Gastroesophageal sphincter (tissue), 4 donors: ENCODE measurements around the gene CFAP99. TPM values are rescaled to one million over a fixed set of nuclear protein-coding genes. Genes with fewer than 3 reads are reported as not detected.

Experiments used
- ATAC-seq: fragments of 150-250 bp; one replicate; pipeline ENCODE4 v1.9.1; 2016; ENCODE audit warnings: mild to moderate bottlenecking, moderate library complexity
- H3K27ac ChIP-seq, 4 donors: fragments of 200-600 bp; sonication (generic) in 3 of 4; 1 replicate in 3 of 4; 2 replicates in 1 of 4; pipeline ENCODE4 v1.5.1; 2016 to 2019
- H3K27me3 ChIP-seq: fragments of 200-600 bp; sonication (generic); one replicate; pipeline ENCODE4 v1.5.1; 2019
- H3K36me3 ChIP-seq, 2 donors: fragments of 200-600 bp; sonication (generic); one replicate each; pipeline ENCODE4 v1.5.1; 2019; ENCODE audit warnings: control low read depth in 1 of 2
- H3K4me1 ChIP-seq, 3 donors: fragments of 200-600 bp; sonication (generic); 1 replicate in 2 of 3; 2 replicates in 1 of 3; pipeline ENCODE4 v1.5.1; 2016 to 2019; ENCODE audit warnings: control low read depth in 2 of 3
- H3K4me3 ChIP-seq, 2 donors: fragments of 200-600 bp; sonication (generic); one replicate each; pipeline ENCODE4 v1.5.1; 2019; ENCODE audit warnings: mild to moderate bottlenecking in 1 of 2, moderate library complexity in 1 of 2
- H3K9me3 ChIP-seq, 3 donors: fragments of 200-600 bp; sonication (generic); one replicate each; pipeline ENCODE4 v1.5.1; 2017 to 2019; ENCODE audit warnings: control low read depth in 2 of 3
- CTCF ChIP-seq, 4 experiments: fragments of 200-600 bp in 2 of 4; fragments of 450-650 bp in 2 of 4; sonication (generic) in 1 of 4; IDR thresholded peaks; one replicate each; pipeline ENCODE4 v1.5.1; 2017 to 2019; ENCODE audit warnings: antibody characterized with exemption in 4 of 4, mild to moderate bottlenecking in 2 of 4, moderate library complexity in 2 of 4
- EP300 ChIP-seq: sonication (generic); formaldehyde crosslinking; IDR thresholded peaks from one replicate; pipeline ENCODE4 v1.6.1; 2017; ENCODE audit warnings: antibody characterized with exemption, mild to moderate bottlenecking
- POLR2A ChIP-seq, 2 donors: fragments of 450-650 bp; IDR thresholded peaks; one replicate each; pipeline ENCODE4 v1.6.1; 2017; ENCODE audit warnings: antibody characterized with exemption in 2 of 2, mild to moderate bottlenecking in 2 of 2, moderate library complexity in 1 of 2
- POLR2AphosphoS5 ChIP-seq: sonication (generic); formaldehyde crosslinking; IDR thresholded peaks from one replicate; pipeline ENCODE4 v1.6.1; 2017; ENCODE audit warnings: antibody characterized with exemption
- WGBS, 2 donors: methylation state at CpG; one replicate each; pipeline ENCODE4 v1.1.5; 2018; ENCODE audit warnings: low coverage in 1 of 2; 5-methylcytosine and 5-hydroxymethylcytosine counted together
- total RNA-seq, 4 donors: library from RNA; depleted of rRNA; stranded (reverse); fragments of >200 nt; gene quantifications; one replicate each; pipeline ENCODE4 v1.1.0, GENCODE V29; 2016

Gene CFAP99
- total RNA-seq, 4 donors from 2014 or later = not detected

DNA sequence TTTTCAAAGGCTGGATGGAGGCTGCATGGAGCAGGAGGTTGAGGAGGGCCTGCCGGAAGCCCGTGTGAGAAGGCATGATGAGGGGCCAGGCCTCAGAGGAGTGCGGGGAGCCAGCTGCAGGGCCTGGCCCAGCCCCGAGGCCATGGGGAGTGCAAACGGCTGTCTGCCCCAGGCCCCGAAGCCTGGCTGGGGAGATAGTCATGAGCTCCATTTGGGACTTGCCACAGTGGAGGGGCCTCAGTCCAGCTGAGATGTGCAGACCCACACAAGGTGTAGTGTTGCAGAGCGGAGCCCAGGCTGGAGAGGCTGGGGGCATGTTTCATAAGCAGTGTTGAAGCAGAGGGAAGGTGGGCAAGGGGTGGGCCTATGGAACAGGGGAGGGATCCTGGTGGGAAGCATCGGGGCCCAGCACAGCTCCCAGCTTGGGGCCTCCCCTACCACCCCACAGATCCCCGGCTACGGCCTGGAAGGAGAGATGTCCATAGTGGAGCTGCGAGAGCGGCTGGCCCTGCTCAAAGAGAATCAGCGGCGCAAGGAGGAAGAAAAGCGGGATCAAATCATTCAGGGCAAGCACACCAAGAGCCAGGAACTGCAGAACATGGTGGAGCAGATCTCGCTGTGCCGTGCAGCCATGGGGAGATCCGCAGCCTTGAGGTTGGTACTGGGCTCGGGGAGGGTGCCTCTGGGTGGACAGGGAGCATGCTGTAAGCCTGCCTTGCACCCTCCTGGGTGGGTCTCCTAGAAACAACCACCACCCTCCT lies 41.0 kb downstream of the CFAP99 start:
- Histone ChIP-seq H3K36me3 (no peaks in the 10 kb centered on the region), H3K27me3 (peaks cover 17% of the 10 kb centered on the region), H3K4me3 (no peak overlapping the region), H3K27ac (no peak overlapping the region), H3K4me1 (peaks cover 0 to 20% (median 11%) of the 10 kb centered on the region in 3 donors), H3K9me3 (no peaks in the 10 kb centered on the region)
- no peak for ATAC-seq
- no peak for TF ChIP-seq CTCF (IDR thresholded peaks at IDR 0.05)
- no peak for TF ChIP-seq POLR2A (IDR thresholded peaks at IDR 0.05)
- TF ChIP-seq EP300 = no peak
- no peak for TF ChIP-seq POLR2AphosphoS5
- 81 to 94% methylated on average over 9 to 12 of the region's 19 CpGs for WGBS, 2 donors

- 83 to 100% methylated on average over 2 of the region's 15 CpGs for WGBS, 2 donors
- ATAC-seq = no peak
- TF ChIP-seq POLR2AphosphoS5 (no peak), CTCF (IDR thresholded peaks at IDR 0.05) (no peak), EP300 (no peak), POLR2A (IDR thresholded peaks at IDR 0.05) (no peak)
- Histone ChIP-seq H3K4me3 (no peak overlapping the region), H3K9me3 (no peaks in the 10 kb centered on the region), H3K36me3 (no peaks in the 10 kb centered on the region), H3K27me3 (peaks cover 14% of the 10 kb centered on the region), H3K27ac (no peak overlapping the region), H3K4me1 (peaks cover 0 to 20% (median 11%) of the 10 kb centered on the region in 3 donors)
Measured at GRCh38 chr4:2461246-2461960, 42.6 kb downstream of the CFAP99 start.

- Histone ChIP-seq H3K4me3 (peak overlapping the region; percentile 44 to 69), H3K4me1 (peaks cover 0 to 27% (median 11%) of the 10 kb centered on the region in 3 donors), H3K9me3 (no peaks in the 10 kb centered on the region), H3K36me3 (no peaks in the 10 kb centered on the region), H3K27me3 (peaks cover 8% of the 10 kb centered on the region), H3K27ac (peak overlapping the region in 3 of 4 donors; percentile 77 to 83 (median 82))
- TF ChIP-seq CTCF (IDR thresholded peaks at IDR 0.05) = peak in 3 of 4 experiments; percentile 54 to 82 (median 57)
- TF ChIP-seq POLR2A (IDR thresholded peaks at IDR 0.05) = no peak
- peak; percentile 95 for ATAC-seq
- 17 to 71% methylated on average over 6 to 14 of the region's 99 CpGs for WGBS, 2 donors
Measured at GRCh38 chr4:2462218-2462991, 43.6 kb downstream of the CFAP99 start.

DNA sequence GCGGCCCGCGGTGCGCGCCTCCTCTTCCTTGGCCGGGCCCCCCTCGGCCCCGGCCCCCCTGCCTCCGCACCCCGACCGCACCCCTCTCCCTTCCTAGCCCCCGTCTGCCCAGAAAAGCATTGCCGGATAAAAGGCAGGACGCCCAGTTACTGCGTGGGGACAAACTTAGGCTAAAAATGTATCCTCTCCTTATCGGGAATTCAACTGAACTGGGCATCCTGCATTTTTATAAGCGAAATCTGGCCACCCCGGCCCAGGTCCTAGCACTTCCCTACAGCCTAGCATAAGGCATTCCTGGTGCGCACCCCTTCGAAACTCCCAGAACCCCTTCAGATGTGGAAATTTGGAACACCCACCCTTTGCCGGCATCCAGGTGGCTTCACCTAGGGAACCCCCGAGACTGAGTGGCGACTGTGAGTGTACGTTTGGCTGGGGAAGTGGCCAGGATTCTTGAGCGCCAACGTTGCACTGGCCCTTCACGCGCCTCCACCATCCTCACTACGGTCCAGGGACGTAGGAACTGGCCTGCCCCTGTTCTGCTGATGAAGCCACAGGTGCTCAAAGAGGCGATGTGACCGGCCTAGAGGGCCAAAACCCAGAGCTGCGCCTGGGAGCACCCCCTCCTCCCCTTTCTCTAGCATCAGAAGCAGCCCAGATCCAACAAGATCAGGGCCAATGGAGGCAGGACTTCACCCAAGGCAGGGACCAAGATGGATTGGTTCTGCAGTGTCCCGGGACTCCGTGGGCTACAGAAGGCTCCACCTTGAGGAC lies 44.4 kb downstream of the CFAP99 start:
- TF ChIP-seq POLR2A (IDR thresholded peaks at IDR 0.05) = no peak
- no peak for TF ChIP-seq POLR2AphosphoS5
- TF ChIP-seq CTCF (IDR thresholded peaks at IDR 0.05) = no peak
- no peak for TF ChIP-seq EP300
- 0 to 46% methylated on average over 4 to 9 of the region's 35 CpGs for WGBS, 2 donors
- peak overlapping the region in 3 of 4 donors; percentile 77 to 83 (median 82) for H3K27ac ChIP-seq

More for the DNA sequence above, 44.4 kb downstream of the CFAP99 start:
- peak overlapping the region; percentile 44 to 69 for H3K4me3 ChIP-seq
- peaks cover 0 to 35% (median 14%) of the 10 kb centered on the region in 3 donors for H3K4me1 ChIP-seq
- H3K9me3 ChIP-seq = no peaks in the 10 kb centered on the region
- no peak for ATAC-seq
- H3K27me3 ChIP-seq = peaks cover 8% of the 10 kb centered on the region
- no peaks in the 10 kb centered on the region for H3K36me3 ChIP-seq
